Bronchial epithelial cell (primary cell): ENCODE measurements around the gene FRA10AC1. TPM values are rescaled to one million over a fixed set of nuclear protein-coding genes. Genes with fewer than 3 reads are reported as not detected.

ENCODE experiments used
- DNase-seq: peaks from one replicate; pipeline ENCODE4 v3.0.0-alpha.2; 2010; ENCODE audit warnings: low read depth
- FAIRE-seq: peaks from 2 replicates; lab custom pipeline; 2011; peaks lifted over from hg19 to GRCh38; lab: Jason Lieb, UNC
- H3K27me3 ChIP-seq: 2 replicates; pipeline ENCODE4 v1.5.1; 2011; ENCODE audit warnings: low read length; ENCODE audit not compliant: control insufficient read depth, insufficient read depth
- H3K36me3 ChIP-seq: 2 replicates; pipeline ENCODE4 v1.5.1; 2011; ENCODE audit warnings: low read length; ENCODE audit not compliant: control insufficient read depth, insufficient read depth
- H3K4me3 ChIP-seq: 2 replicates; pipeline ENCODE4 v1.5.1; 2011; ENCODE audit warnings: mild to moderate bottlenecking, low read depth, low read length, control low read depth
- CTCF ChIP-seq: IDR thresholded peaks from 2 replicates; pipeline ENCODE4 v1.5.1; 2011; ENCODE audit warnings: mild to moderate bottlenecking, moderate library complexity, low read length, control low read depth, inconsistent platforms; ENCODE audit not compliant: insufficient read depth, severe bottlenecking
- total RNA-seq: library from RNA; depleted of rRNA; stranded (reverse); fragments of >200 nt; gene quantifications from 2 replicates; pipeline ENCODE4 v1.2.1, GENCODE V29; 2014

Gene FRA10AC1
- total RNA-seq, 1 donor from 2014 or later, result 4.7 TPM

GRCh38 chr10:93722550-93722949, 20.2 kb upstream of the FRA10AC1 start:
- FAIRE-seq (no peak), DNase-seq (peak; percentile 78)
- H3K27me3 ChIP-seq, result peaks cover 4% of the 10 kb centered on the region
- TF ChIP-seq CTCF, result no peak
- no peak overlapping the region for H3K4me3 ChIP-seq
- no peaks in the 10 kb centered on the region for H3K36me3 ChIP-seq

GRCh38 chr10:93719901-93720300, 17.5 kb upstream of the FRA10AC1 start:
- DNase-seq, result no peak
- Histone ChIP-seq H3K36me3 (no peaks in the 10 kb centered on the region), H3K27me3 (no peaks in the 10 kb centered on the region), H3K4me3 (no peak overlapping the region)
- no peak for FAIRE-seq
- TF ChIP-seq CTCF, result no peak

GRCh38 chr10:93718937-93719725, 16.7 kb upstream of the FRA10AC1 start:
- TF ChIP-seq CTCF, result no peak
- no peaks in the 10 kb centered on the region for H3K36me3 ChIP-seq
- FAIRE-seq (no peak), DNase-seq (no peak)
- no peaks in the 10 kb centered on the region for H3K27me3 ChIP-seq
- H3K4me3 ChIP-seq, result no peak overlapping the region

- no peak for FAIRE-seq
- Histone ChIP-seq H3K36me3 (no peaks in the 10 kb centered on the region), H3K4me3 (no peak overlapping the region), H3K27me3 (no peaks in the 10 kb centered on the region)
- DNase-seq, result peak; percentile 39
- TF ChIP-seq CTCF, result no peak
These were observed 14.4 kb upstream of the FRA10AC1 start for GRCh38 chr10:93716766-93717165.

GRCh38 chr10:93715345-93715744, 13.0 kb upstream of the FRA10AC1 start:
- DNase-seq (no peak), FAIRE-seq (no peak)
- H3K36me3 ChIP-seq, result no peaks in the 10 kb centered on the region
- H3K4me3 ChIP-seq, result no peak overlapping the region
- no peak for TF ChIP-seq CTCF
- H3K27me3 ChIP-seq, result no peaks in the 10 kb centered on the region

GRCh38 chr10:93712593-93712992, 10.2 kb upstream of the FRA10AC1 start:
- no peaks in the 10 kb centered on the region for H3K27me3 ChIP-seq
- no peaks in the 10 kb centered on the region for H3K36me3 ChIP-seq
- no peak overlapping the region for H3K4me3 ChIP-seq
- TF ChIP-seq CTCF, result no peak
- no peak for DNase-seq
- FAIRE-seq, result no peak
